Hepatocyte (in vitro differentiated cells): ENCODE measurements around the gene NUP214. TPM values are rescaled to one million over a fixed set of nuclear protein-coding genes. Genes with fewer than 3 reads are reported as not detected.

Experiments
- DNase-seq: peaks from one replicate; pipeline ENCODE4 v3.0.0-alpha.2; 2016; ENCODE audit warnings: low spot score
- H2AFZ ChIP-seq: fragments of 200-600 bp; sonication (generic); 2 replicates; pipeline ENCODE4 v1.6.0; 2016; ENCODE audit warnings: antibody characterized with exemption, mild to moderate bottlenecking
- H3K27ac ChIP-seq: fragments of 200-600 bp; sonication (generic); 2 replicates; pipeline ENCODE4 v1.5.1; 2016; ENCODE audit warnings: mild to moderate bottlenecking
- H3K27me3 ChIP-seq: fragments of 200-600 bp; sonication (generic); 2 replicates; pipeline ENCODE4 v1.6.1; 2016
- H3K36me3 ChIP-seq: fragments of 200-600 bp; sonication (generic); replicated peaks from 2 replicates; pipeline ENCODE4 v1.5.1; 2016; ENCODE audit warnings: low read depth; ENCODE audit not compliant: insufficient read depth
- H3K4me1 ChIP-seq: fragments of 200-600 bp; sonication (generic); 2 replicates; pipeline ENCODE4 v1.5.1; 2016; ENCODE audit warnings: mild to moderate bottlenecking, moderate library complexity; ENCODE audit not compliant: insufficient read depth
- H3K4me2 ChIP-seq: fragments of 200-600 bp; sonication (generic); 2 replicates; pipeline ENCODE4 v1.6.0; 2016
- H3K4me3 ChIP-seq: fragments of 200-600 bp; sonication (generic); 2 replicates; pipeline ENCODE4 v1.5.1; 2016; ENCODE audit warnings: mild to moderate bottlenecking
- H3K79me2 ChIP-seq: fragments of 200-600 bp; sonication (generic); 2 replicates; pipeline ENCODE4 v1.6.0; 2017; ENCODE audit warnings: mild to moderate bottlenecking
- H3K9me2 ChIP-seq: fragments of 200-600 bp; sonication (generic); replicated peaks from 2 replicates; pipeline ENCODE4 v1.6.0; 2017; ENCODE audit warnings: mild to moderate bottlenecking; ENCODE audit not compliant: insufficient read depth
- H3K9me3 ChIP-seq: fragments of 200-600 bp; sonication (generic); 2 replicates; pipeline ENCODE4 v1.5.1; 2016; ENCODE audit warnings: low read depth, mild to moderate bottlenecking
- H4K20me1 ChIP-seq: fragments of 200-600 bp; sonication (generic); 2 replicates; pipeline ENCODE4 v1.6.0; 2016; ENCODE audit warnings: mild to moderate bottlenecking; ENCODE audit not compliant: insufficient read depth, poor library complexity, severe bottlenecking
- CTCF ChIP-seq: fragments of 200-600 bp; sonication (generic); IDR thresholded peaks from 2 replicates; pipeline ENCODE4 v1.5.1; 2016; ENCODE audit warnings: antibody characterized with exemption, mild to moderate bottlenecking; ENCODE audit not compliant: poor library complexity
- EZH2 ChIP-seq: fragments of 200-600 bp; sonication (generic); IDR thresholded peaks from 2 replicates; pipeline ENCODE4 v1.6.1; 2016; ENCODE audit warnings: antibody characterized with exemption, mild to moderate bottlenecking, borderline replicate concordance
- EZH2phosphoT487 ChIP-seq: fragments of 200-600 bp; sonication (generic); IDR thresholded peaks from one replicate; pipeline ENCODE4 v1.6.1; 2018; ENCODE audit warnings: antibody characterized with exemption, mild to moderate bottlenecking, low read depth, moderate library complexity; ENCODE audit not compliant: unreplicated experiment, severe bottlenecking
- WGBS: methylation state at CpG from one replicate; pipeline ENCODE4 v1.1.6; 2016; ENCODE audit warnings: low lambda C conversion rate; ENCODE audit errors: missing lambda C conversion rate; 5-methylcytosine and 5-hydroxymethylcytosine counted together
- polyA plus RNA-seq: library from polyadenylated mRNA; unstranded; fragments of >200 nt; fragmentation: Nextera tagmentation; extraction: Ambion mirVana; gene quantifications from 2 replicates; pipeline ENCODE4 v1.2.1, GENCODE V29; 2016
- total RNA-seq: library from RNA; depleted of rRNA; stranded (reverse); fragments of >200 nt; gene quantifications from 2 replicates; pipeline ENCODE4 v1.2.3, GENCODE V29; 2014

Gene NUP214
- total and polyA plus RNA-seq, 2 experiments from 2014 or later = 13.7 to 18.1 TPM

GRCh38 chr9:131090025-131090787 is 35.2 kb upstream of the NUP214 start:
- Histone ChIP-seq H3K9me2 (no peaks in the 10 kb centered on the region), H3K36me3 (no peaks in the 10 kb centered on the region), H3K4me2 (no peak overlapping the region), H3K9me3 (no peaks in the 10 kb centered on the region), H3K79me2 (no peaks in the 10 kb centered on the region), H4K20me1 (no peaks in the 10 kb centered on the region), H3K4me3 (no peak overlapping the region), H2AFZ (no peak overlapping the region), H3K4me1 (no peaks in the 10 kb centered on the region), H3K27me3 (peaks cover 6% of the 10 kb centered on the region), H3K27ac (no peak overlapping the region)
- no peak for DNase-seq
- WGBS = 90% methylated on average over 12 of the region's 13 CpGs
- TF ChIP-seq EZH2 (no peak), EZH2phosphoT487 (no peak), CTCF (no peak)

GRCh38 chr9:131091352-131091992 is 33.9 kb upstream of the NUP214 start:
- 91% methylated on average over 19 of the region's 19 CpGs for WGBS
- Histone ChIP-seq H3K27me3 (peaks cover 15% of the 10 kb centered on the region), H3K27ac (no peak overlapping the region), H4K20me1 (no peaks in the 10 kb centered on the region), H3K79me2 (no peaks in the 10 kb centered on the region), H2AFZ (no peak overlapping the region), H3K4me3 (no peak overlapping the region), H3K4me2 (no peak overlapping the region), H3K9me3 (no peaks in the 10 kb centered on the region), H3K9me2 (no peaks in the 10 kb centered on the region), H3K4me1 (peaks cover 4% of the 10 kb centered on the region), H3K36me3 (no peaks in the 10 kb centered on the region)
- DNase-seq = no peak
- no peak for TF ChIP-seq EZH2phosphoT487
- no peak for TF ChIP-seq EZH2
- TF ChIP-seq CTCF = no peak

GRCh38 chr9:131092030-131092429 is 33.4 kb upstream of the NUP214 start:
- no peak overlapping the region for H2AFZ ChIP-seq
- H3K9me2 ChIP-seq = no peaks in the 10 kb centered on the region
- H4K20me1 ChIP-seq = no peaks in the 10 kb centered on the region
- WGBS = 80% methylated on average over 6 of the region's 6 CpGs
- H3K9me3 ChIP-seq = no peaks in the 10 kb centered on the region
- H3K36me3 ChIP-seq = no peaks in the 10 kb centered on the region
- no peak for TF ChIP-seq EZH2
- TF ChIP-seq CTCF = no peak
- TF ChIP-seq EZH2phosphoT487 = no peak
- H3K27ac ChIP-seq = no peak overlapping the region
- H3K4me3 ChIP-seq = no peak overlapping the region
- no peak overlapping the region for H3K4me2 ChIP-seq
- DNase-seq = no peak
- H3K4me1 ChIP-seq = peaks cover 6% of the 10 kb centered on the region
- H3K27me3 ChIP-seq = peaks cover 15% of the 10 kb centered on the region
- no peaks in the 10 kb centered on the region for H3K79me2 ChIP-seq
